ENCODE measurements around the gene CPXM2. TPM values are rescaled to one million over a fixed set of nuclear protein-coding genes. Genes with fewer than 3 reads are reported as not detected.

CPXM2 gene
- total RNA-seq, 3 donors from 2014 or later (not counting 1 experiment from before 2014, with no cell fraction given), result not detected

GRCh38 chr10:123883673-123884320 is 7.8 kb downstream of the CPXM2 start:
- Histone ChIP-seq H3K27me3 (ENCODE audit: control insufficient read depth, insufficient read depth, low read length) (no peaks in the 10 kb centered on the region), H3K4me1 (ENCODE audit: control insufficient read depth, insufficient read depth, low read length) (no peaks in the 10 kb centered on the region), H3K36me3 (ENCODE audit: control insufficient read depth, insufficient read depth, low read length) (no peaks in the 10 kb centered on the region), H3K9me3 (ENCODE audit: control insufficient read depth, insufficient read depth, low read length) (no peaks in the 10 kb centered on the region), H3K4me3 (ENCODE audit: low read length) (no peak overlapping the region), H3K27ac (ENCODE audit: low read length) (no peak overlapping the region)
- 90% methylated on average over 4 of the region's 5 CpGs for whole genome bisulfite sequencing (ENCODE audit: insufficient coverage)
- ATAC-seq (no peak), DNase-seq (no peak)
- Mint-ChIP-seq H3K27me3 (ENCODE audit: low read depth in 2 of 2) (peaks cover 0 to 5% of the 10 kb centered on the region in 2 donors), H3K4me3 (no peak overlapping the region), H3K4me1 (no peaks in the 10 kb centered on the region), H3K27ac (no peak overlapping the region), H3K36me3 (no peaks in the 10 kb centered on the region), H3K9me3 (no peaks in the 10 kb centered on the region)
- no peak for TF ChIP-seq CTCF (IDR thresholded peaks at IDR 0.05)
- intact Hi-C loops (cut with micrococcal nuclease), result no loop called here

- DNase-seq (no peak), ATAC-seq (no peak)
- no peaks in the 10 kb centered on the region for H3K4me1 Mint-ChIP-seq
- TF ChIP-seq CTCF (IDR thresholded peaks at IDR 0.05), result no peak
- no peaks in the 10 kb centered on the region for H3K9me3 Mint-ChIP-seq
- Histone ChIP-seq H3K27me3 (ENCODE audit: control insufficient read depth, insufficient read depth, low read length) (no peaks in the 10 kb centered on the region), H3K4me3 (ENCODE audit: low read length) (no peak overlapping the region), H3K9me3 (ENCODE audit: control insufficient read depth, insufficient read depth, low read length) (no peaks in the 10 kb centered on the region), H3K4me1 (ENCODE audit: control insufficient read depth, insufficient read depth, low read length) (no peaks in the 10 kb centered on the region), H3K36me3 (ENCODE audit: control insufficient read depth, insufficient read depth, low read length) (no peaks in the 10 kb centered on the region), H3K27ac (ENCODE audit: low read length) (no peak overlapping the region)
- peaks cover 0 to 7% of the 10 kb centered on the region in 2 donors for H3K27me3 Mint-ChIP-seq (ENCODE audit: low read depth in 2 of 2)
- intact Hi-C loops (cut with micrococcal nuclease), result no loop called here
- no peaks in the 10 kb centered on the region for H3K36me3 Mint-ChIP-seq
- WGBS (ENCODE audit: insufficient coverage), result 77% methylated on average over 10 of the region's 10 CpGs
- no peak overlapping the region for H3K4me3 Mint-ChIP-seq
- H3K27ac Mint-ChIP-seq, result no peak overlapping the region
Measured at GRCh38 chr10:123882681-123883445, 8.7 kb downstream of the CPXM2 start.

- Histone ChIP-seq H3K4me3 (ENCODE audit: low read length) (no peak overlapping the region), H3K4me1 (ENCODE audit: control insufficient read depth, insufficient read depth, low read length) (no peaks in the 10 kb centered on the region), H3K27me3 (ENCODE audit: control insufficient read depth, insufficient read depth, low read length) (no peaks in the 10 kb centered on the region), H3K9me3 (ENCODE audit: control insufficient read depth, insufficient read depth, low read length) (no peaks in the 10 kb centered on the region), H3K36me3 (ENCODE audit: control insufficient read depth, insufficient read depth, low read length) (no peaks in the 10 kb centered on the region), H3K27ac (ENCODE audit: low read length) (no peak overlapping the region)
- ATAC-seq (no peak), DNase-seq (no peak)
- no peak for TF ChIP-seq CTCF (IDR thresholded peaks at IDR 0.05)
- intact Hi-C loops (cut with micrococcal nuclease), result no loop called here
- H3K4me1 Mint-ChIP-seq, result no peaks in the 10 kb centered on the region
- no peaks in the 10 kb centered on the region for H3K9me3 Mint-ChIP-seq
- no peak overlapping the region for H3K27ac Mint-ChIP-seq
- no peak overlapping the region for H3K4me3 Mint-ChIP-seq
- 87% methylated on average over 4 of the region's 4 CpGs for WGBS (ENCODE audit: insufficient coverage)
- H3K27me3 Mint-ChIP-seq (ENCODE audit: low read depth in 2 of 2), result peaks cover 0 to 8% of the 10 kb centered on the region in 2 donors
- no peaks in the 10 kb centered on the region for H3K36me3 Mint-ChIP-seq
Measured at GRCh38 chr10:123882177-123882576, 9.4 kb downstream of the CPXM2 start.
